Testis (tissue), 2 donors: Measurements from ENCODE around the gene KCNQ5.

Experiments used
- POLR2A ChIP-seq: fragments of 450-650 bp; IDR thresholded peaks from one replicate; pipeline ENCODE4 v1.6.1; 2017; ENCODE audit warnings: antibody characterized with exemption, mild to moderate bottlenecking, moderate library complexity
- TF ChIP-seq, protein P1 (sequence below), 3 experiments: fragments of 450-650 bp in 2 of 3; fragments of 200-600 bp in 1 of 3; sonication (generic) in 1 of 3; IDR thresholded peaks; one replicate each; pipeline ENCODE4 v1.5.1; 2016 to 2019; ENCODE audit warnings: antibody characterized with exemption in 3 of 3, mild to moderate bottlenecking in 2 of 3, moderate library complexity in 1 of 3

- TF ChIP-seq, protein P1, sequence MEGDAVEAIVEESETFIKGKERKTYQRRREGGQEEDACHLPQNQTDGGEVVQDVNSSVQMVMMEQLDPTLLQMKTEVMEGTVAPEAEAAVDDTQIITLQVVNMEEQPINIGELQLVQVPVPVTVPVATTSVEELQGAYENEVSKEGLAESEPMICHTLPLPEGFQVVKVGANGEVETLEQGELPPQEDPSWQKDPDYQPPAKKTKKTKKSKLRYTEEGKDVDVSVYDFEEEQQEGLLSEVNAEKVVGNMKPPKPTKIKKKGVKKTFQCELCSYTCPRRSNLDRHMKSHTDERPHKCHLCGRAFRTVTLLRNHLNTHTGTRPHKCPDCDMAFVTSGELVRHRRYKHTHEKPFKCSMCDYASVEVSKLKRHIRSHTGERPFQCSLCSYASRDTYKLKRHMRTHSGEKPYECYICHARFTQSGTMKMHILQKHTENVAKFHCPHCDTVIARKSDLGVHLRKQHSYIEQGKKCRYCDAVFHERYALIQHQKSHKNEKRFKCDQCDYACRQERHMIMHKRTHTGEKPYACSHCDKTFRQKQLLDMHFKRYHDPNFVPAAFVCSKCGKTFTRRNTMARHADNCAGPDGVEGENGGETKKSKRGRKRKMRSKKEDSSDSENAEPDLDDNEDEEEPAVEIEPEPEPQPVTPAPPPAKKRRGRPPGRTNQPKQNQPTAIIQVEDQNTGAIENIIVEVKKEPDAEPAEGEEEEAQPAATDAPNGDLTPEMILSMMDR (IDR thresholded peaks at IDR 0.05): no peak
- TF ChIP-seq POLR2A: no peak
Measured at GRCh38 chr6:73169633-73170032, 547.8 kb downstream of the KCNQ5 start.
